ENCODE results near the gene NSD2. TPM values are rescaled to one million over a fixed set of nuclear protein-coding genes. Genes with fewer than 3 reads are reported as not detected.

NSD2 gene
- total and polyA plus RNA-seq, 9 of the 15 experiments (the other 6 are each of a cell fraction or from before 2014, with no cell fraction given), result 6.4 to 126 (median 58.8) TPM

- ChIA-PET CTCF (ENCODE audit: low intra/inter-chr PET ratio) (interaction anchor here (2.7 kb wide), 1 partner anchor 42 kb away, joined by 6 read pairs; no protein-coding TSS in a partner anchor), POLR2A (interaction anchor here (0.7 to 4.3 kb wide), 7 partner anchors 10 to 197 kb away, joined by 3 to 17 read pairs (median 4); partner anchors contain the start of gene NSD2)
- peak; percentile 17 for ATAC-seq
- BruUV-seq (replicated peaks), result no TSS peak
- Histone ChIP-seq H3K36me3 (ENCODE audit: control insufficient read depth, insufficient read depth, low read length) (peaks cover 16% of the 10 kb centered on the region), H3K79me2 (ENCODE audit: control insufficient read depth, insufficient read depth, low read length) (peaks cover 60% of the 10 kb centered on the region), H3K4me3 (peak overlapping the region; percentile 94), H3K9ac (ENCODE audit: insufficient read depth in 1 of 2, low read depth in 2 of 2, low read length in 2 of 2) (peak overlapping the region; percentile 84 to 100), H2AFZ (ENCODE audit: low read depth, low read length) (peak overlapping the region; percentile 96), H3K4me1 (replicated peaks in 1 of 2; ENCODE audit: control insufficient read depth in 2 of 2, insufficient read depth in 2 of 2, low read length in 2 of 2) (peaks cover 32 to 55% of the 10 kb centered on the region in 2 experiments), H3K4me2 (ENCODE audit: insufficient read depth, low read length) (peak overlapping the region; percentile 91), H3K9me3 (replicated peaks; ENCODE audit: control insufficient read depth, insufficient read depth, low read depth, low read length) (no peaks in the 10 kb centered on the region), H3K27me3 (ENCODE audit: control insufficient read depth in 2 of 2, insufficient read depth in 2 of 2, low read length in 2 of 2) (no peaks in the 10 kb centered on the region), H3K27ac (ENCODE audit: extremely low read depth, low read depth, low read length) (peak overlapping the region; percentile 84), H3K9me1 (ENCODE audit: control insufficient read depth, insufficient read depth, low read length) (peaks cover 11% of the 10 kb centered on the region), H4K20me1 (replicated peaks; ENCODE audit: control insufficient read depth, insufficient read depth, low read length) (peaks cover 15% of the 10 kb centered on the region; the same call in 1 of the 2 replicates)
- WGBS (ENCODE audit: insufficient coverage, low coverage, missing lambda C conversion rate), result 29% methylated on average over 26 of the region's 32 CpGs
- peak in 3 of 4 experiments; percentile 43 to 54 (median 43) for DNase-seq (ENCODE audit: extremely low read depth in 1 of 4, low spot score in 3 of 4)
- intact Hi-C loops (cut with micrococcal nuclease) (loop anchor here (1.0 kb wide), 1 partner anchor 42 kb away; no protein-coding TSS in a partner anchor), in situ Hi-C loops (cut with MboI) (no loop called here)
- no peak for FAIRE-seq
- TF ChIP-seq ZFPM2 (CRISPR knock-in tag; IDR thresholded peaks at IDR 0.05) (no peak), ARID4B (CRISPR knock-in tag; IDR thresholded peaks at IDR 0.05) (0 out of 2 replicates have a peak, but pooled peaks have one; percentile 8), CBFB (CRISPR knock-in tag; IDR thresholded peaks at IDR 0.05) (no peak), RHOXF2B (CRISPR knock-in tag; conservative IDR thresholded peaks at IDR 0.05) (no peak), SAP30 (IDR thresholded peaks at IDR 0.05; ENCODE audit: borderline replicate concordance, insufficient read depth, low read depth, low read length, poor library complexity, severe bottlenecking) (peak; percentile 5), POLR3G (IDR thresholded peaks at IDR 0.05; ENCODE audit: extremely low read depth, insufficient read length, insufficient replicate concordance) (no peak), MTA2 (IDR thresholded peaks at IDR 0.05; ENCODE audit: low read depth) (no peak)
- TF ChIP-seq, protein P1, sequence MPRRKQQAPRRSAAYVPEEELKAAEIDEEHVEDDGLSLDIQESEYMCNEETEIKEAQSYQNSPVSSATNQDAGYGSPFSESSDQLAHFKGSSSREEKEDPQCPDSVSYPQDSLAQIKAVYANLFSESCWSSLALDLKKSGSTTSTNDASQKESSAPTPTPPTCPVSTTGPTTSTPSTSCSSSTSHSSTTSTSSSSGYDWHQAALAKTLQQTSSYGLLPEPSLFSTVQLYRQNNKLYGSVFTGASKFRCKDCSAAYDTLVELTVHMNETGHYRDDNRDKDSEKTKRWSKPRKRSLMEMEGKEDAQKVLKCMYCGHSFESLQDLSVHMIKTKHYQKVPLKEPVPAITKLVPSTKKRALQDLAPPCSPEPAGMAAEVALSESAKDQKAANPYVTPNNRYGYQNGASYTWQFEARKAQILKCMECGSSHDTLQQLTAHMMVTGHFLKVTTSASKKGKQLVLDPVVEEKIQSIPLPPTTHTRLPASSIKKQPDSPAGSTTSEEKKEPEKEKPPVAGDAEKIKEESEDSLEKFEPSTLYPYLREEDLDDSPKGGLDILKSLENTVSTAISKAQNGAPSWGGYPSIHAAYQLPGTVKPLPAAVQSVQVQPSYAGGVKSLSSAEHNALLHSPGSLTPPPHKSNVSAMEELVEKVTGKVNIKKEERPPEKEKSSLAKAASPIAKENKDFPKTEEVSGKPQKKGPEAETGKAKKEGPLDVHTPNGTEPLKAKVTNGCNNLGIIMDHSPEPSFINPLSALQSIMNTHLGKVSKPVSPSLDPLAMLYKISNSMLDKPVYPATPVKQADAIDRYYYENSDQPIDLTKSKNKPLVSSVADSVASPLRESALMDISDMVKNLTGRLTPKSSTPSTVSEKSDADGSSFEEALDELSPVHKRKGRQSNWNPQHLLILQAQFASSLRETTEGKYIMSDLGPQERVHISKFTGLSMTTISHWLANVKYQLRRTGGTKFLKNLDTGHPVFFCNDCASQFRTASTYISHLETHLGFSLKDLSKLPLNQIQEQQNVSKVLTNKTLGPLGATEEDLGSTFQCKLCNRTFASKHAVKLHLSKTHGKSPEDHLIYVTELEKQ (CRISPR knock-in tag; IDR thresholded peaks at IDR 0.05), result no peak
- TF ChIP-seq, protein P2, sequence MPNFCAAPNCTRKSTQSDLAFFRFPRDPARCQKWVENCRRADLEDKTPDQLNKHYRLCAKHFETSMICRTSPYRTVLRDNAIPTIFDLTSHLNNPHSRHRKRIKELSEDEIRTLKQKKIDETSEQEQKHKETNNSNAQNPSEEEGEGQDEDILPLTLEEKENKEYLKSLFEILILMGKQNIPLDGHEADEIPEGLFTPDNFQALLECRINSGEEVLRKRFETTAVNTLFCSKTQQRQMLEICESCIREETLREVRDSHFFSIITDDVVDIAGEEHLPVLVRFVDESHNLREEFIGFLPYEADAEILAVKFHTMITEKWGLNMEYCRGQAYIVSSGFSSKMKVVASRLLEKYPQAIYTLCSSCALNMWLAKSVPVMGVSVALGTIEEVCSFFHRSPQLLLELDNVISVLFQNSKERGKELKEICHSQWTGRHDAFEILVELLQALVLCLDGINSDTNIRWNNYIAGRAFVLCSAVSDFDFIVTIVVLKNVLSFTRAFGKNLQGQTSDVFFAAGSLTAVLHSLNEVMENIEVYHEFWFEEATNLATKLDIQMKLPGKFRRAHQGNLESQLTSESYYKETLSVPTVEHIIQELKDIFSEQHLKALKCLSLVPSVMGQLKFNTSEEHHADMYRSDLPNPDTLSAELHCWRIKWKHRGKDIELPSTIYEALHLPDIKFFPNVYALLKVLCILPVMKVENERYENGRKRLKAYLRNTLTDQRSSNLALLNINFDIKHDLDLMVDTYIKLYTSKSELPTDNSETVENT (CRISPR knock-in tag; IDR thresholded peaks at IDR 0.05), result no peak
Observed at GRCh38 chr4:1856943-1857699, 14.1 kb upstream of the NSD2 start.

All from K562 (cell line).